Thoracic aorta (tissue), 2 donors: ENCODE measurements around the gene UPF1. TPM values are rescaled to one million over a fixed set of nuclear protein-coding genes. Genes with fewer than 3 reads are reported as not detected.

Experiments
- ATAC-seq: fragments of 150-250 bp; one replicate; pipeline ENCODE4 v1.8.0; 2017; ENCODE audit warnings: low read depth; ENCODE audit not compliant: insufficient number of reproducible peaks, low FRiP score
- DNase-seq: peaks from one replicate; pipeline ENCODE4 v3.0.0-alpha.2; 2020; ENCODE audit warnings: low spot score
- H3K27ac ChIP-seq, 2 donors: fragments of 200-600 bp; sonication (generic); 1 replicate in 1 of 2; 2 replicates in 1 of 2; pipeline ENCODE4 v1.5.1; 2016; ENCODE audit warnings: mild to moderate bottlenecking in 2 of 2, moderate library complexity in 2 of 2
- H3K27me3 ChIP-seq: fragments of 200-600 bp; sonication (generic); replicated peaks from 2 replicates; pipeline ENCODE4 v1.6.0; 2016; ENCODE audit warnings: mild to moderate bottlenecking; ENCODE audit not compliant: insufficient read depth
- H3K36me3 ChIP-seq: fragments of 200-600 bp; sonication (generic); one replicate; pipeline ENCODE4 v1.5.1; 2016
- H3K4me1 ChIP-seq, 2 donors: fragments of 200-600 bp; sonication (generic); 1 replicate in 1 of 2; 2 replicates in 1 of 2; pipeline versions ENCODE4 v1.5.1 to v1.6.0; 2016; ENCODE audit warnings: low read depth in 2 of 2, mild to moderate bottlenecking in 1 of 2; ENCODE audit not compliant: control insufficient read depth in 1 of 2
- H3K4me3 ChIP-seq: fragments of 200-600 bp; sonication (generic); 2 replicates; pipeline ENCODE4 v1.5.1; 2016; ENCODE audit warnings: mild to moderate bottlenecking
- H3K9me3 ChIP-seq: fragments of 200-600 bp; sonication (generic); 2 replicates; pipeline ENCODE4 v1.5.1; 2016
- total RNA-seq, 2 donors: library from RNA; depleted of rRNA; stranded (reverse); fragments of >200 nt; gene quantifications; one replicate each; pipeline versions ENCODE4 v1.1.0 to v1.2.3, GENCODE V29; 2016
- TF ChIP-seq, protein P1 (sequence below): fragments of 200-600 bp; sonication (generic); IDR thresholded peaks from one replicate; pipeline ENCODE4 v1.5.1; 2019; ENCODE audit warnings: antibody characterized with exemption

UPF1 gene
- total RNA-seq, 2 donors from 2014 or later, result 56.5 to 95.2 TPM

DNA sequence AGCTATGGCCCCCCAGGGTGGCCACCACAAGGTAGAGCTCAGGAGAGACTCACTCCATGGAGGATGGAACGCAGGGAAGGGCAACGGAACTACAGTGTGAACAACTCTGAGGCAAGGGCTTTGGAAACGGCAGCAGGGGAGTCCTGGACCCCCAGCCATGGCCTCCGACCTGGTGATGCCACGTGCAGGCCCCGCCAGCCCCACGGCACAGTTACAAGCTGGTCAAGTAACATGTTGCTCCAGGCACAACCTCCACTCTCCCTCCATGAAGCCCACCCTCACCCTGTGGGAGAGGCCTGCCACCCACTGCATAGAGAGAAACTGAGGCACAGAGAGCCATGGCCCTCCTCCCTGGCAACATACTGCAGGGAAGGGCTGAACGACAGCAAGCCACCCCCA is 73.3 kb downstream of the UPF1 start:
- no peak for DNase-seq
- H3K27me3 ChIP-seq, result no peaks in the 10 kb centered on the region
- peaks cover 54% of the 10 kb centered on the region for H3K36me3 ChIP-seq
- H3K4me3 ChIP-seq, result no peak overlapping the region
- TF ChIP-seq, protein P1, sequence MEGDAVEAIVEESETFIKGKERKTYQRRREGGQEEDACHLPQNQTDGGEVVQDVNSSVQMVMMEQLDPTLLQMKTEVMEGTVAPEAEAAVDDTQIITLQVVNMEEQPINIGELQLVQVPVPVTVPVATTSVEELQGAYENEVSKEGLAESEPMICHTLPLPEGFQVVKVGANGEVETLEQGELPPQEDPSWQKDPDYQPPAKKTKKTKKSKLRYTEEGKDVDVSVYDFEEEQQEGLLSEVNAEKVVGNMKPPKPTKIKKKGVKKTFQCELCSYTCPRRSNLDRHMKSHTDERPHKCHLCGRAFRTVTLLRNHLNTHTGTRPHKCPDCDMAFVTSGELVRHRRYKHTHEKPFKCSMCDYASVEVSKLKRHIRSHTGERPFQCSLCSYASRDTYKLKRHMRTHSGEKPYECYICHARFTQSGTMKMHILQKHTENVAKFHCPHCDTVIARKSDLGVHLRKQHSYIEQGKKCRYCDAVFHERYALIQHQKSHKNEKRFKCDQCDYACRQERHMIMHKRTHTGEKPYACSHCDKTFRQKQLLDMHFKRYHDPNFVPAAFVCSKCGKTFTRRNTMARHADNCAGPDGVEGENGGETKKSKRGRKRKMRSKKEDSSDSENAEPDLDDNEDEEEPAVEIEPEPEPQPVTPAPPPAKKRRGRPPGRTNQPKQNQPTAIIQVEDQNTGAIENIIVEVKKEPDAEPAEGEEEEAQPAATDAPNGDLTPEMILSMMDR, result no peak
- no peaks in the 10 kb centered on the region for H3K4me1 ChIP-seq
- no peaks in the 10 kb centered on the region for H3K9me3 ChIP-seq
- no peak for ATAC-seq
- H3K27ac ChIP-seq, result no peak overlapping the region

DNA sequence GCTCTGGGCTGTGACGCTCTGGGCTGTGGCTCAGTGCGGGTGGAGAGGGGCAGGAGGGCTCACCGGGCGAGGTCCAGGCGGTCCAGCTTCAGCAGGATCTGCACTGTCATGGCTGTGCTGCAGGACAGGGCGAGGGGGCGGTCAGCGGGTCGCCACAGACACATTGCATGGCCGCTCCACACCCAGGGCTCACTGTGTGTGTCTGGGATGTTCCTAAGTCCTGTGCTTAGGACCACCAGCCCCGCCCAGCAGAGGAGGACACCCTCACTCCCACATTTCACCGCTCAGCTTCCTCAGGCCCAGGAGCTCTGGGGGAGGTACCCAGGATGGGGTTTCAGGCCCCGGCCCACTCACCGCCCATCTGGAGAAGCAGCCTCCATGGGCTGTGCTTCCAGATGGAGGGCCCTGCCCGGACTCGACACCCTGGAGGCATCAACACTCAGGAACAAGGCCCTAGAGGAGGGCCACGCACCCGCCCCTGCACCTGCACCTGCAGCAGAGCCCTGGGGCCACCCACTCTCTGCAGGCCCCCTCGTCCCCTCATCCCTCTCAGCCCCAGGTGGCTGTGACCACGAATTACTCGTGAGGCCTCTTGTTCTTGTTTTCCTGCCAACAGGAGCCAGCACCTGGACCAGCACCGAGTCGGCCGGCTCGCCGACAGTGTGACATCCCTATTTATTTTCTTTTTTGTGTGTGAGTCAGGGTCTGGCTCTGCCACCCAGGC is 73.9 kb downstream of the UPF1 start:
- no peaks in the 10 kb centered on the region for H3K27me3 ChIP-seq
- no peaks in the 10 kb centered on the region for H3K9me3 ChIP-seq
- DNase-seq (no peak), ATAC-seq (no peak)
- no peaks in the 10 kb centered on the region for H3K4me1 ChIP-seq
- H3K4me3 ChIP-seq, result no peak overlapping the region
- peaks cover 50% of the 10 kb centered on the region for H3K36me3 ChIP-seq
- TF ChIP-seq, protein P1, result no peak
- H3K27ac ChIP-seq, result no peak overlapping the region

DNA sequence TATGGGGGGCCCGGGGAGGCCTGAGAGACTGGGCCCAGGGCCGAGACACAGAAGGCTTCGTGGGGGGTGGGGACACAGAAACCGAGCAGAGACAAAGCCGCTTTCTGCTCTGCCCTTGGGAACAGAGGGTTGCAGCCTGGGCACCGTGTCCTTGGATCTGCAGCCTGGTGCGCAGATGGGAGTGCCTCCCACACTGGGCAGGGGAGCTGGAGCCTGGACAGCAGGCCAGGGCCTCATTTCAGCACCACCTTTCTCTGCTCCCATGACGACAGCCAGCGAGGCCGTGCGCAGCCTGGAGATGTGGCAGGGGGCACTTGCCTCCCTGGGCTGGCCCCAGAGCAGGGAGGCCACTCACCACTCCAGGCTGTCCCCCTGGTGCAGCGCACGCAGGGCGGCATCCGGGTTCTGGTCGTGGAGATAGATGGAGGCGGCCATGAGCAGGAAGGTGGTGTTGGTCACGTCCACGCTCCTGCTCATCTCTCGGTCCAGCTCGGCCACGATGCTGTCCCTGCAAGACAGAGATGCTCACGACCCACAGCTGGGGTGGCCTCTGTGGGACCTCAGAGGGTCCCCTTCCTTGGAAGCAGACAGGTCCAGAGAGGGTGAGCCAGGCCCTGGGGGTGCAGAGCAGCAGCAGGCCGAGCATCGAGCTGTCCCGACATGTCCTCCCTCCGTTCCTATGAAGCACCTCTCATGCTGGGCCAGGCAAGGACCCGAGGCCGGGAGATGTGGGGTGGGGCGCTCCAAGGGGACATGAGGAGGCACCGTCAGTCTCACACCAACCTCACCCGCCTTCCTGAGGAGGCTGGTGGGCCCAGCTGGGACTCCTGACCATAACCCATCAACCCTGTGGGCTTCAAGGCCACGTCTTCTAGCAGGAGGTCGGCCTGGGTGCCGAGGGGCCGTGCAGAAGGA is 75.1 kb downstream of the UPF1 start:
- no peak overlapping the region for H3K4me3 ChIP-seq
- DNase-seq (no peak), ATAC-seq (no peak)
- no peak overlapping the region for H3K27ac ChIP-seq
- no peaks in the 10 kb centered on the region for H3K27me3 ChIP-seq
- H3K4me1 ChIP-seq, result no peaks in the 10 kb centered on the region
- no peaks in the 10 kb centered on the region for H3K9me3 ChIP-seq
- TF ChIP-seq, protein P1, result no peak
- peaks cover 46% of the 10 kb centered on the region for H3K36me3 ChIP-seq

DNA sequence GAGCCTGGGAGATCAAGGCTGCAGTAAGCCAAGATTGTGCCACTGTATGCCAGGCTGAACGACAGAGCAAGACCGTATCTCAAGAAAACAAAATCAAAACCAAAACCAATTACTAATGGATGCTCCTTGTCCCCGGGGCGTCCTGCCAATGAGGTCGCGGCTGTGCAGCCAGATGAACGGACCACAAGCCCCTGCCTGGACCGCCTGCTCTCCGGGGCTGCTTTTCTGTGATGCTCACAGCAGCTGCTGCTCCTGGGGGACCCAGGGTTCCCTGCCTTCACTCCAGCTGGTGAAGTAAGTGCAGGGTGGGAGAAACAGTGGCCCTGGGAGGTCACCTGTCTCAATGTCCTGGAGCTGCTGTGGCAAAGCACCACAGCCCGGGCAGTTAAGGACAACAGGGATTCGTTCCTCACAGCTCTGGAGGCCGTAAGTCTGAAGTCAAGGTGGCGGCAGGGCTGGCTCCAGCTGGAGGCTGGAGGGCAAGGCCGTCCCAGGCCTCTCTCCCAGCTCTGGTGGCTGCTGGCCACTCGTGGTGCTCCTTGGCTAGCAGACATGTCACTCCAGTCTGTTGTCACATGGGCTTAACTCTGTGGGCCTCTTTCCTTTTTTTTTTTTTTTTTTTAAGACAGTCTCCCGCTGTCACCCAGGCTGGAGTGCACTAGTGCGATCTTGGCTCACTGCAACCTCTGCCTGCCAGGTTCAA is 77.3 kb downstream of the UPF1 start:
- ATAC-seq, result no peak
- H3K4me1 ChIP-seq, result no peaks in the 10 kb centered on the region
- no peak for DNase-seq
- TF ChIP-seq, protein P1, result no peak
- peaks cover 60% of the 10 kb centered on the region for H3K36me3 ChIP-seq
- no peak overlapping the region for H3K4me3 ChIP-seq
- H3K27ac ChIP-seq, result no peak overlapping the region
- no peaks in the 10 kb centered on the region for H3K9me3 ChIP-seq
- H3K27me3 ChIP-seq, result no peaks in the 10 kb centered on the region

DNA sequence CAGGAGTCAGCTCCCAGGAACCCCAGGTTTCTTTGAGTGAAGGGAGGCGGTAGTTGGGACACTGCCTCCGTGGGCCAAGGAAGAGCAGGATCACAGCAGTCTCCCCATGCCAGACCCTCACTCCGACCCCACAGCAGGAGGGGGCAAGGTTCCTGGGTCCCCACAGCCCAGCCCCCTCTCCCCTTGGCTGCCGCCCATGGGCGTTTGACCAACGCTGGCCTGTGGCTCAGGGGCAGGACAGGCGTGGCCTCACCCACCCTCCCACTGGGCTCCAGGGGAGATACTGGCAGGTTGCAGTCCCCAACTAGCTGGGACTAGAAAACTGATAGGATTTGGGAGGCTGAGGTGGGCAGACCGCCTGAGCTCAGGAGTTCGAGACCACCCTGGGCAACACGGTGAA is 78.3 kb downstream of the UPF1 start:
- H3K4me3 ChIP-seq, result no peak overlapping the region

More for the DNA sequence above, 78.3 kb downstream of the UPF1 start:
- no peak for ATAC-seq
- TF ChIP-seq, protein P1, result no peak
- Histone ChIP-seq H3K27me3 (no peaks in the 10 kb centered on the region), H3K36me3 (peaks cover 57% of the 10 kb centered on the region), H3K4me1 (no peaks in the 10 kb centered on the region), H3K27ac (no peak overlapping the region), H3K9me3 (no peaks in the 10 kb centered on the region)
- no peak for DNase-seq
